GM21526 (cell line): ENCODE results near the gene FGD4.
A peak's percentile ranks its signal among the peaks of the same experiment; 100 is the strongest.

ENCODE experiments used
- ATAC-seq: cut with Tn5 transposase; IDR thresholded peaks from one replicate; pipeline ENCODE4 v1.9.1; 2021; ENCODE audit warnings: moderate library complexity; ENCODE audit not compliant: unreplicated experiment, low FRiP score

FGD4 gene

DNA sequence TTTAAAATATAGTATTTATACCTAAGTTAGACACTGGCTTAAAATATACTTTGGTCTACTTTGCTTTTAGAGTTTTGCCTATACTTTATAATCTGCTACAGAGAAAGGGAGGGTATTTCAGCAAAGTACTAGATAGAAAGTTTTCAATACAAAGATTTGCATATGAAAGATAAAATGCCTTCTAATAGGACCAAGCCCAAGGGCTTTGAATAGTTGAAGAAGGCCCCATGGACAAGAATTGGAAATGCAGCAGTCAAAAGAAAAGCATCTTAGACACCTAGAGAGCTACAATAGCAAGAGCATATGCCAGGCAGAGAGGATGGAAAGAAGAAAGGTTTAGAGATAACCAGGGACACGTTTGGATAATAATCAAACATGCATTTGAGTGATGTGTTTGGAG lies 196.7 kb downstream of the FGD4 start:
- ATAC-seq, result no peak

- ATAC-seq, result no peak
Observed at GRCh38 chr12:32598688-32599087, 199.3 kb downstream of the FGD4 start.

DNA sequence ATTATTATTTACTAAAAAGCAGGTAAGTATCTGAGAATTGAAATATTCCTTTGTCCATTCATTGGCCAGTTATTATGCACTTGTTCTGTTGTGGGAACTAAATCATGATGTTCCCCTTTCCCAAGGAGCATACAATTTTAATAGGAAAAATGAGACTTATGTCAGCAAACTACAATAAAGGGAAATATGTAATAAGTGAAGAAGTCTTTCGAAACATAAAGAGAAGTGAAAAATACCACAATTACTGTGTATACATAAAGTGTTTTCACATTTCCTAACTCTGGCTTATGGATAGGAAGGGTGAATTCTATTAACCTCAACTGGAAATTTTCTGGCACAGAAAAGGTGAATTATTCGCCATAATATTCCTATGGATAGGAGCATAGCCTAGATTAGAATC lies 201.3 kb downstream of the FGD4 start:
- ATAC-seq, result no peak

GRCh38 chr12:32603071-32603470 lies 203.7 kb downstream of the FGD4 start:
- no peak for ATAC-seq

GRCh38 chr12:32603858-32604257 lies 204.5 kb downstream of the FGD4 start:
- ATAC-seq, result peak; percentile 83

DNA sequence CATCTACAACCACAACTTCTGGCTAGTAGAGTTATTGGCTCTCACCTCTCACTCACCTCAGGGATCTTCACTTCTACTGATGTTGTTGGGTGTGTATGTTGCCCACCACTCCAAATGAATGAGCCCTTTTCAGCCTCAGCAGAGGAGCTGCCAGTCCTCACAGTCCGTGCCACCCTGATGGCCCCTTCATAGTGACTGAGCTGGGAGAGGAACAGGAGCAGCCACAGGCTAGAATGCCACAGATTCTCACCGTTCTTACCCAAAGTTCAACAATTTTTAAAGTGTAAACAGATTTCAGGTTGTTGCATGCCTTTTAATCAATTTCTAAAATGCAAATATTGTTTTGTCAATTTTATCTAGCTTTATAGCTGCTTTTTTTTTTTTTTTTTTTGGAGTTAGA lies 205.2 kb downstream of the FGD4 start:
- no peak for ATAC-seq

GRCh38 chr12:32605326-32606095 lies 206.2 kb downstream of the FGD4 start:
- ATAC-seq, result no peak

- no peak for ATAC-seq
Observed at GRCh38 chr12:32606443-32606842, 207.1 kb downstream of the FGD4 start.

- no peak for ATAC-seq
Observed at GRCh38 chr12:32609966-32610365, 210.6 kb downstream of the FGD4 start.

GRCh38 chr12:32611986-32612385 lies 212.6 kb downstream of the FGD4 start:
- no peak for ATAC-seq

DNA sequence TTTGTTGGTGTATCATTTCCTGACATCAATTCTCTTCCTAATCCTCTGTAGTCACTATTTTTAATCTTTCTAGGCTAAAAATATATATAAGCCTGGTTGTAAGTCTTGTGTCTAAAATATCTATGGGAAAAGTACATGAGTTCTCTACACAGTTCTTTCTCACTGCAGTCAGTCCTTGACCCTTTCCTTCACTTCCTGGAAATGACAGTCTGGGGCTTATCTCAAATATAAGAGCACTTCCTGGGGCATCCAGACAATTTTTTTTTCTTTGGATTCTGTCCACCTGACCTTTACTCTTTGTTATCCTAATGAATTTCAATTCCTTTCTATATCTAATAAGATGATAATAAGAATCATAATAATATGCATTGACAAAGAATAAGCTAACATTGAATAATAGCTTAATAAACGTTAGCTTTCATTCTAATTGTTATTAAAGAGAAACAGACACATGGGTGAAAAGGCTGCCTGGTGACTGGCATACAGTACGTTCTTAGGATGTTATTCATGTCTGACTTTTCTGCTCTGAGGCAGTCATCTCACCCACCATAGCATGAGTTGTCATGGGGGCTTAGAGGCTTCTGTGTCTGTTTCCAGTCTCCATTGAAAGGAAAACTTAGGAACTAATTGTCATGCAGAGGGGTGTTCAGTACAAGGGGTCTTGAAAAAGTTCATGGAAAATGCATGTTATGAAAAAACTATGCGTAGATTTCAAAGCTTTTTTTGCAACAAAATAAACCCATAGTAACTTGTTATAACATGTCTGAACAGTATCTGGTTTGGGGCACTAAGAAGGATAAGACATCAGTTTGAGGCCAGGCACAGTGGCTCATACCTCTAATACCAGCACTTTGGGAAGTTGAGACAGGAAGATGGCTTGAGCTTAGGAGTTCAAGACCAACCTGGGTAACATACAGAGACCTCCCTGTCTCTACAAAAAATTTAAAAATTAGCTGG lies 213.6 kb downstream of the FGD4 start:
- no peak for ATAC-seq

- no peak for ATAC-seq
Observed at GRCh38 chr12:32615441-32615840, 216.1 kb downstream of the FGD4 start.

DNA sequence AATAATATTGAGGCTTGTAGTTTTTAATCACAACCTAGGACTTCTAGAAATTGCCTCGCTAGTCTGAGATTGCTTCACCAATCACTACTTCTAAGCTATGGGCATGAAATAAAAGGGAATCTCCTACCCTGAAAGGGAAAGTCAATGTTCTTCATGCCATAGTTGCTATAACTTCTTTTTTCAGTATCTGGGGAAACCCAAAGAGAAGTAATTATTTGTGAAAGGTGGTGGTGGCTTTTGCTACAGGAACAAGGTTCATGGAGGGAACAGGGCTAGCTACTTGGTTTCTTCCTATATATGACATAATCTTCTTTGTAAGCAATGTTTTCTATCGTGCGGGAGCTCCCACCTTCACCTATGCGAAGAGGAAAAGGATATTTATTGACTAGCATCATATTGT lies 218.2 kb downstream of the FGD4 start:
- no peak for ATAC-seq

GRCh38 chr12:32618115-32618514 lies 218.8 kb downstream of the FGD4 start:
- ATAC-seq, result no peak

DNA sequence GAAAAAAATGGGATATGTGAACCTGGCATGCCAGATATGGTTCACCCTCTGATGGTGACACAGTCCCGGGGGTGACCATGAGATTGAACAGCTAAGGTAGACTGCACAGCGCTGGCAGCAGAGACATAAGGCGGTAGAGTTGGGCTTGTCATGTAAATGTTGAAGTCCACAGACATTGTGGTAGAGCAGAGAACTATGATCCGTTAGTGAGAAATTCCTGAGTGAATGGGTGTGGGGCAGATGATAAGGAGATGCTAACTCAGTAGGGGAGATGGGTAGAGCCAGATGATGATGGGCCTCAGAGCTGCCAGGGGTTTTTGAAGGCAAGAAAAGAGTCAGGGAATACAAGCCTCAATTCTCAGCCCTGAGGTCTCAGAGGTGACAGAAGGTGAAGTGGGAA lies 228.6 kb downstream of the FGD4 start:
- ATAC-seq, result no peak

DNA sequence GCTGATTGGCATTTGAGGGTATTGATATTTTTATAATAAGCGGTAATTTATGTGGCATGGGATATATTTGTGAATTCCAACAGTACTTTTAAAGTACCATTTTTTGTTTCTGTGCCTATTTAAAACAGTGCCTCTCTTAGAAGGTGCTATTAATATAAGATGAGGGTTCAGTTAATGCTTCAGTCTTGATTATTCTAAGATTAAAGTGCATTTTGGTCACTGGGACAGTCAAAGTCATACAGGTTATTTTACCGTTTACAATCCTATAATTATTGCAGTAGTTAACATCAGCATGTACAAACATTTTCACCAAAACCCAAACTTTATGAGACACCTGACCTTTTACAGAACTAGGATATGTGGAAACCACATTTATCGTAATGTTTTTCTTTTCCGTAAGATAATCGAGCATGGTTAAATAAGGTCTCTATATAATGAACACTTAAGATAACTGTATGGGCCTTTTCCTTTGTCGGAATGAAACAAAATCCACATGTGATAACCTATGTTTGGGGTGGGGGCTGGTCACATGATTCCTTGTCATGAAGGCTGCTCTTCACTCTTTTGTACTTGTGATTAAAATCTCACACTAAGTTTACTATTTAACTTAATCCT lies 242.0 kb downstream of the FGD4 start:
- ATAC-seq, result no peak

DNA sequence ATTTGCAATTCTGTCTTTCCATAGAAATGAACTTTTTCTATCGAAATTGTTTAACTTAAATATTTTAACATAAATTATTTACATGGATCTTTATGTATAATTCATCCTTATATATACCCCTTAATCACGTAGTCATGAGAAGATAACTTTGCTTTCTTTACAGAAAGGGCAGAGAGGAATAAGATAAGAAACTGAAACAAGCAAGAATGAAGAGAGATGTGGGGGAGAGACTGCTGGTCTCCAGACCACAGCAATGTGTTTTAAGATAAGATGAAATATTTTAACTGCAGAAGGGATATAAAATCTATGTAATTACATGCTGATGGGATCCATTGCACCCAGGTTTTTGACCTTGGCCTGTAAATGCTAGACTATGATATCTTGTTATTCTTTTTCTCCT lies 245.1 kb downstream of the FGD4 start:
- no peak for ATAC-seq

DNA sequence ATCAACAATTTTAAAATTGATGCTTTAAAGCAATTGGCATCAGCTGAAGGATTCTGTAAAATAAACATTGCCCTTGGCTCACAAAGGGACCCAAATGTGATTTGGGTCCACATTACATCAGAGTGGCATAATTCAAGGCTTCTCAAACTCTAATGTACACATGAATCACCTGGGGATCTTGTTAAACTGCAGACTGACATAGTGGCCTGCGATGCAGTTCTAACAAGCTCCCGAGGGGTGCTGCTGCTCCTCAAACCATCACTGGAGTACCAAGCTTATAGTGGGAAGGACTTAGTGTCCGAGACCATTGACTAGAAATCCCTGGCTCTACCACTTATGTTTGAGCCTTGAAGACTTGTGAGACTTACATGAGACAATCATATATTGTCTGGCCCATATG lies 247.9 kb downstream of the FGD4 start:
- no peak for ATAC-seq

DNA sequence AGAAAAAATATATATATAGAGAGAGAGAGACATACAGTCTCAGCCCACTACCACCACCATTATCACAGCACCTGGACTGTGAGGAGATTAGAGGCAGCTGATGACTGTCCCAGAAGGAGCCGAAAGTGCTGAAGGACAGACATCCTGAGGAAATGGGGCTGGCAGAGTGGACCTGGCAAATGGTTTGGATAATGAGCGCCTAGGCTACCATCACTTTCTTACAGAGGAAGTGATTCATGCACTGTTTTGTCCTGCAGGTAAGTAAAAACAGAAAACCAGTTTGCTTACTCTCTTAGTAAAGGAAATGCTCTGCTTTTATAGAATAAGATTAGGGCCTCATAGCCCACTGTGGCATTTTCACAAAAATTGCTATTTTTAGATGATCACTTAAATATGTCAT lies 251.2 kb downstream of the FGD4 start:
- ATAC-seq, result no peak

DNA sequence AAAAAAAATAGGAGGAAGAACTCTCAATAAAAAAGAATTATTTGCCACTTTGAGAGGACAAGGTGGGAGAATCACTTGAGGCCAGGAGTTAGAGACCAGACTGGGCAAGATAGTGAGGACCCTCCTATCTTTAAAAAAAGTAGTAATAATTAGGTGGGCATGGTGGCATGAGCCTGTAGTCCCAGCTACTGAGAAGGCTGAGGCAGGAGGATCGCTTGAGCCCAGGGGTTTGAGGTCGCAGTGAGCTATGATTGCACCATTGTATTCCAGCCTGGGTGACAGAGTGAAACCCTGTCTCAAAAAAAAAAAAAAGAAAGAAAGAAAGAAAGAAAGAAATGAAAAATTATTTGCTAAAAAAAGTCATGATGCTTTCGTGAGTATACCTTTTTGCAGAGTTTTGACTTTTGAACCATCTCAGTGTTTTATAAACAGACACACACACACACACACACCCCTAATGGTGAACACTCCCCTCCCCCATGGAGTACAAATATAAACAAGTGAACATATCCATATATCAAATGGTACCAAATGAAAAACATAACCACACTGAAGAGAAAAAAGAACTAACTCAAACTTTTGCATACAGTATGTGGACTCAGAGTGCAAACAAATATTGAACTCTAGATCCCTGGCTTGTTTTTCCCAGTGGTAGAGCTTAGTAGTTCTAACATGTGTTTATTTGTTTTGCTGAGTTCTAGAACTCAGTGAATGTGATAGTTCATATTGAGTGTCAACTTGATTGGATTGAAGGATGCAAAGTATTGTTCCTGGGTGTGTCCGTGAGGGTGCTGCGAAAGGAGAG lies 252.0 kb downstream of the FGD4 start:
- ATAC-seq, result no peak

- no peak for ATAC-seq
Observed at GRCh38 chr12:32651956-32652210, 252.5 kb downstream of the FGD4 start.
